ENCODE data around the gene ERBB3.

Gene ERBB3

DNA sequence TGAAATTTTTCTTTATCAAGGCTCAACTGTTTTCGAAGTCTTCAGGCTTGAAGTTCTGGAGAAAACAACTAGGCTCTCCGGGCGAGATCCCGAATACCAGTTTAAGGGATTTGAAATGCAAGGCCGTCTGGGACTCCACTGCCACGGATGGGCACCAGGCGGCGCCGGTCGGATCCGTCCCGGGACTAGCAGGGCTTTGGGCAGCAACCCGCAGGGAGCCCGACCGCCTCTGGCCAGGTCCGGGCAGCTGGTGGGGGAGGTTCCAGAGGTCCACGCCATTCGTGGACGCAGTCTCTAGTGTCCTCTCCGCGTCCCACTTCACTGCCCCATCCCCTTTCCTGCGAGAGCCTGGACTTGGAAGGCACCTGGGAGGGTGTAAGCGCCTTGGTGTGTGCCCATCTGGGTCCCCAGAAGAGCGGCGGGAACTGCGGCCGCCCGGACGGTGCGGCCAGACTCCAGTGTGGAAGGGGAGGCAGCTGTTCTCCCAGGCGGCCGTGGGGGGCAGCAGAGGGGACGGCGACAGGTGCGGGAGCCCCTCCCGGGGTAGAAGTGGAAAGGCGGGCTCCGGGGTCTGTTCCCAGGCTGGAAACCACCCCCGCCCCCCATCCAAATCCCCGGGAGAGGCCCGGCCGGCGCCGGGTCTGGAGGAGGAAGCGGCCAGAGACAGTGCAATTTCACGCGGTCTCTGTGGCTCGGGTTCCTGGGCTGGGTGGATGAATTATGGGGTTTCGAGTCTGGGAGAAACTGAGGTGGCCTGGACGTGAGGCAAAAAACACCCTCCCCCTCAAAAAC lies 838 bp upstream of the ERBB3 start:
- in situ Hi-C loops (cut with HindIII; ENCODE audit: low sequenced_read_pairs), result no loop called here

DNA sequence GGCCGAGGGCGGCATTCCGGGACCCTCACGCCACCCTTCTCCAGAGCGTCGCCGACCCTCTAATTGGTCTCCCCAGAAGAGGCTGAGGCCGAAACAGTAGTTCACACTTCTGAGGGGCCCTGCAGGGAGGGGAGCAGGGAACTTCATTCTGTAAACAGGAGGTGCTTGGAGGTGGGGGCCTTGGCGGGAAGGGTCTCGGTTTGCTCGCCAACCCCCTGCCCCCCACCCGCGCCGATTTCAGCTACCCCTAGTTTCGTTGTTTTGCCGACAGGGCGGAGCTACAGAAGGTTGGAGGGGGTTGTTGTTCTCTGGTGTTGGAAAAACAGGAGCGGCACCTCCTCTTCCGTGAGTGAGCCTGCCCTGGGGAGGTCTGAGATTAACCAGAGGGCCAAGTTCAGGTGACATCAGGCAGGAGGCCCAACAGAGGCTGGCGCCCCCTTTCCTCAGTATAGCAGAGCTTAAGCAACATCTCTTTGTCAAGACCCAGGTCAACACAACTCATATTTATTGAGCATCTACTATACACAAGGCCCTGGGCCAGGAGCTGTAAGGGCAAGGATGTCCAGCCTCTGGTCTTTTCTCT lies 682 bp downstream of the ERBB3 start:
- in situ Hi-C loops (cut with HindIII; ENCODE audit: low sequenced_read_pairs), result no loop called here

DNA sequence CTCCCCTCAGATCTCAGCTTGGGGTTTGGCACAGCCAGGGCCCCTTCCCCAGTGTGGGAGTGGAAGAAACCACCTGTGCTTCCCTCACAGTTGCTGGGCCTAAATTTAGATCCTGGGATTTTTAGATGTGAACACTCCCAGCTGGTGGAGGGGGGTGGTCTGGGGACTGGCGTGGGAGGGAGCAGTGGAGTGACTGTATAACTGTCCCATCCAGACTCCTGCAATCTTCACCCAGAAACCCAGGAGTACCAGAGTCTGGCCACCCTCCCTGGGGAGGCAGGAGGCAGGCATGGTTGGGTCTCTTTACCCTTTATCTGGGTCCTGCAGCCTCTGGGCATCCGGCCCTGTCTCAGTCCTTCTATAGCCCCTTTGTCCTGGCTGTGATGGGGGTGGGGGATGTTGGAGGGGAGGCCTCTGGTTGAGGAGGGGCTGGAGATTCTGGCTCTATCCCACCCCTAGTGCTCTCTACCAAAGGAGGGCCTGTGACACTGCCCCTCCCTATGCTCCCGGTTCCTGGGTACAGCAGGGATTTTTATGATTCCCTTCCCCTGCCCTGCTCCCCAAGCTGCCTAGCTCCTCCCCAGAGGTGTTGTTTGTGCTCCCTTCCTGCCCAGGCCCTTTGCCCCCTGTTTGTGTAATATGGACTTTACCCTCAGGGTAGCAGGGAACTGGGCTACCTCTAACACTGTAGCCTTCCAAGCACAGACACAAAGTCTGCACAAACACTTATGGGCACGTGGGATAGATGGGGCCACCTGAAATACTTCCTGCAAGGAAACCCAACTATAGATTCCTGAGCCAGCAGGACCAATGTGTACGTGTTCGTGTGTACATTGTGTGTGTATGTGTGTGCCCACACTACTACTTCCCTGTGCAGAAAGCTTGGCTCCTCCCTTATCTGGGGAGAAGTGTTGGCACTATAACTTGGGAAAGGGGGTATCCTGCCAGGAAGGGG lies 1.7 kb downstream of the ERBB3 start:
- in situ Hi-C loops (cut with HindIII; ENCODE audit: low sequenced_read_pairs), result no loop called here

DNA sequence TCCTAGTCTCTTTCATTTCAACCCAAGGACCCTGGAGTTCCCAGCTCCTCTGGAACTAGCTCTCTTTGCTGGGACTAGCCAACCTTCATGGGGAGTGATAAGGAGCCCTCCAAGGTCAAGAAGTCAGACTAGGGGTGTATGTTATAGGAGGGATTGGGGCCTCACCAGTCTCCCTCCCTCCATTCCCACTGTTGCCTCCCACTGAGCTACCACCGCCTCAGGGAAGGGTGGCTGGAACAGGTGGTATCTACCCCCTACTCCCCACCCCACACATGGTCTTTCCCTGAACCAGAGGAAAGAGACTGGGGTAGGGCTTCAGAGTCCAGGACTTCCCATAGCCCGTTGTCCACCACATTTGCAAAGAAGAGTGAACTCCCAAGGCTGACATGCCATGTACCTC lies 2.4 kb downstream of the ERBB3 start:
- in situ Hi-C loops (cut with HindIII; ENCODE audit: low sequenced_read_pairs), result no loop called here

DNA sequence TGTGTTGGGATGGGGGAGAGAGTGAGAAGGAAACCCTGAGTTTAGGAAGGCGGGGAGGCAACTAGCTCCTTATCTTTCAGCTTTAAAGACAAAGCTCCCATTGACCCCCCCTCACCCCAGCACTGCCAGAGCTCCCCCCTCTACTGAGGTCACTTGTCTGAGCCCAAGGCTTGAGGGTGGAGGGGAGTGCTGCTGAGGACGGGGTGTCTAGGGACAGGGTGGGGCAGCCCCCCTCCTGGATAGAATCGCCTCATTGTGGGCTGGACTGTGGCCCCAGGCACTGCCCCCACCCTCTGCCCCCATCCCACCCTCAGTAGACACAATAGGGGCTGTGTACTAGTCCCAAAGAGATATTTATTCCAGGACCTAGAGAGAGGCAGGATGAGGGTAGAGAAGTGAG lies 3.0 kb downstream of the ERBB3 start:
- in situ Hi-C loops (cut with HindIII; ENCODE audit: low sequenced_read_pairs), result no loop called here

- in situ Hi-C loops (cut with HindIII; ENCODE audit: low sequenced_read_pairs), result no loop called here
Measured at GRCh38 chr12:56084958-56085543, 5.1 kb downstream of the ERBB3 start.

GRCh38 chr12:56086096-56086495 lies 6.1 kb downstream of the ERBB3 start:
- in situ Hi-C loops (cut with HindIII; ENCODE audit: low sequenced_read_pairs), result no loop called here

- in situ Hi-C loops (cut with HindIII; ENCODE audit: low sequenced_read_pairs), result no loop called here
Measured at GRCh38 chr12:56086608-56087007, 6.6 kb downstream of the ERBB3 start.

GRCh38 chr12:56087220-56087619 lies 7.3 kb downstream of the ERBB3 start:
- in situ Hi-C loops (cut with HindIII; ENCODE audit: low sequenced_read_pairs), result no loop called here

DNA sequence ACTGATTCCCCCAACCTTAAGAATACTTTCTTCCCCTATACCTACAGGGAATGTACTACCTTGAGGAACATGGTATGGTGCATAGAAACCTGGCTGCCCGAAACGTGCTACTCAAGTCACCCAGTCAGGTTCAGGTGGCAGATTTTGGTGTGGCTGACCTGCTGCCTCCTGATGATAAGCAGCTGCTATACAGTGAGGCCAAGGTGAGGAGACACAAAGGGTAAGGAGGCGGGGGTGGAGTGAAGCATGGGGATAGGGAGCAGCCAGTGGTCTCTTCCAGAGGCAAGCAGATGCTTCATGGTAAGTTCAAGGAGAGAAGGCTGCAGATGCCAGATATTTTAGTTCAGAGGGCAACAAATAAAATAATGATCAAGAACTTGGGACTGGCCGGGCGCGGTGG lies 17.8 kb downstream of the ERBB3 start:
- in situ Hi-C loops (cut with HindIII; ENCODE audit: low sequenced_read_pairs), result no loop called here

GRCh38 chr12:56098592-56098991 lies 18.6 kb downstream of the ERBB3 start:
- in situ Hi-C loops (cut with HindIII; ENCODE audit: low sequenced_read_pairs), result no loop called here

DNA sequence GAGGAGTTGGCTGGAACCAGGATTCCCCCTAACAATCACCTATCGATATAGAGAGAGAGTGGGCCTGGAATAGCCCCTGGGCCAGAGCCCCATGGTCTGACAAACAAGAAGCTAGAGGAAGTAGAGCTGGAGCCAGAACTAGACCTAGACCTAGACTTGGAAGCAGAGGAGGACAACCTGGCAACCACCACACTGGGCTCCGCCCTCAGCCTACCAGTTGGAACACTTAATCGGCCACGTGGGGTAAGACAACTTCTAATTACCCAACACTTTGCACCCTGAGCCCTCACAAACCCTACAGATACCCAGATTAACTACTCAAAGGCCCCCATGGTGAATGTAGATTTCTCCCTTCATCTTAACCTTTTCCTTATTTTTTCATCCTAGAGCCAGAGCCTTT lies 19.8 kb downstream of the ERBB3 start:
- in situ Hi-C loops (cut with HindIII; ENCODE audit: low sequenced_read_pairs), result no loop called here

- in situ Hi-C loops (cut with HindIII; ENCODE audit: low sequenced_read_pairs), result no loop called here
Measured at GRCh38 chr12:56101045-56101444, 21.1 kb downstream of the ERBB3 start.

- in situ Hi-C loops (cut with HindIII; ENCODE audit: low sequenced_read_pairs), result no loop called here
Measured at GRCh38 chr12:56102683-56103065, 22.7 kb downstream of the ERBB3 start.

DNA sequence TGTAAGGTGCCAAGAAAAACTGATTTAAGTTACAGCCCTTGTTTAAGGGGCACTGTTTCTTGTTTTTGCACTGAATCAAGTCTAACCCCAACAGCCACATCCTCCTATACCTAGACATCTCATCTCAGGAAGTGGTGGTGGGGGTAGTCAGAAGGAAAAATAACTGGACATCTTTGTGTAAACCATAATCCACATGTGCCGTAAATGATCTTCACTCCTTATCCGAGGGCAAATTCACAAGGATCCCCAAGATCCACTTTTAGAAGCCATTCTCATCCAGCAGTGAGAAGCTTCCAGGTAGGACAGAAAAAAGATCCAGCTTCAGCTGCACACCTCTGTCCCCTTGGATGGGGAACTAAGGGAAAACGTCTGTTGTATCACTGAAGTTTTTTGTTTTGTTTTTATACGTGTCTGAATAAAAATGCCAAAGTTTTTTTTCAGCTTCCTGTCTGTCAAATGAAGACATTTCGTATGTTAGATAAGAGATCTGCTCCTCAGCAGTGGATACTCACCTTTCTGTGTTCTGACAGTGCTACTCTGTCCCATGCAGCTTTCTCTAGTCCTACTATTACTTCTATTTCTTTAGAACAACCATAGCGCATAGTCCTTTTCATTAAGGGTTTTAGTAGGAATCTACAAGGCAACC lies 23.2 kb downstream of the ERBB3 start:
- in situ Hi-C loops (cut with HindIII; ENCODE audit: low sequenced_read_pairs), result no loop called here

GRCh38 chr12:56103823-56104108 lies 23.8 kb downstream of the ERBB3 start:
- in situ Hi-C loops (cut with HindIII; ENCODE audit: low sequenced_read_pairs), result no loop called here

DNA sequence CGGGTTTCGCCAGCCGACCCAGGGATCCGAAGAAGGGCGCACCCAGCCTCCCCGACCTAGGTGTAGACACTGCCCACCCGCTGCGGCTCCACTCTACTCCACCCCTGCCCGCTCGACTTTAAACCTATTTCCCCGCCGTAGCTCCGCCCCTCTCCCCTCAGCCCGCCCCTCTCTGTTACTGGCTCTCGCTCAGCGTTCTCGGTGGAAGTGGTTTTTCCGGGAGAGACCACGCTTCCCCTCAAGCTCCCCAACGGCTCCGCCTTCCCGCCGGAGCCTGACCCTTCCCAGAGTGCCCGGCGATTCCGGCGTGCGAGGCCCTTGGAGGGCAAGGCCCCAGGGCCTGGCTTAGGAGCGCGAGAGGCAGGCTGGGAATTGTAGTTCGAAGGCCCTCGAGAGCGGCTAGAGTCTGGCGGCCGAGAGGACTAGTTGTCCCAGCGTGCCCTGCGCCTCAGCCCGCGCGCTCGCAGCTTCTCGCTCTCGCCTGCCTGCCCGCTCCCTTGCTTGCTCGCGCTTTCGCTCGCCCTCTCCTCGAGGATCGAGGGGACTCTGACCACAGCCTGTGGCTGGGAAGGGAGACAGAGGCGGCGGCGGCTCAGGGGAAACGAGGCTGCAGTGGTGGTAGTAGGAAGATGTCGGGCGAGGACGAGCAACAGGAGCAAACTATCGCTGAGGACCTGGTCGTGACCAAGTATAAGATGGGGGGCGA lies 24.3 kb downstream of the ERBB3 start, which contains the start of gene PA2G4:
Gene PA2G4 (plus strand): TSS at position 451 of the 706 bp plus-strand sequence. CDS start 179 bp downstream, at position 630.
- in situ Hi-C loops (cut with HindIII; ENCODE audit: low sequenced_read_pairs), result no loop called here

- in situ Hi-C loops (cut with HindIII; ENCODE audit: low sequenced_read_pairs), result no loop called here
Measured at GRCh38 chr12:56104815-56105608, 25.0 kb downstream of the ERBB3 start.

DNA sequence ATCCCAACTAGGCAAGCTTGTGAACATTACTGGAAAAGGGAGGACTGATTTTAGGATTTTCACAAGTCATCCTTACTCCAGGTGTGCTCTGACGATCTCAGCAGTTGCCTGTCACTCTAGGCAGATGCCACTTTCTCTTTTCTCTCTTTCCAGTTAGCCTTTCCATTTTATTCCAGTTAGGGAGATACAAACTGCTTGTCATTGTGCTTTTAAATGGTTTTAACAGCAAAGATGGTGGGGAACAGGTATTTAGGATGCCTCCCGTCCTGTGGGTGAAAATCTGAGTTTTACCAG lies 25.6 kb downstream of the ERBB3 start:
- in situ Hi-C loops (cut with HindIII; ENCODE audit: low sequenced_read_pairs), result no loop called here

- in situ Hi-C loops (cut with HindIII; ENCODE audit: low sequenced_read_pairs), result no loop called here
Measured at GRCh38 chr12:56107242-56107641, 27.3 kb downstream of the ERBB3 start.
